PC-3 (cell line): Measurements from ENCODE around the gene CFAP410. TPM values are rescaled to one million over a fixed set of nuclear protein-coding genes. Genes with fewer than 3 reads are reported as not detected.

Experiments used
- ATAC-seq: fragments of 200-7000 bp; cut with Tn5 transposase; 2 replicates; pipeline ENCODE4 v1.9.1; 2020; ENCODE audit warnings: mild to moderate bottlenecking, moderate library complexity
- BruUV-seq: library from RNA; stranded (reverse); fragments of 400-500 nt; replicated peaks from 2 replicates; lab custom pipeline; 2021; lab: Mats Ljungman, UMichigan
- CTCF ChIA-PET: fragments of 300-600 bp; sonication (Branson Sonifier 250); formaldehyde crosslinking; loops from one replicate; lab custom pipeline; 2022; ENCODE audit warnings: antibody characterized with exemption; lab: Charles Lee
- POLR2A ChIA-PET: fragments of 300-600 bp; sonication (Branson Sonifier 250); formaldehyde crosslinking; loops from one replicate; lab custom pipeline; 2022; ENCODE audit warnings: antibody characterized with exemption; ENCODE audit not compliant: unreplicated experiment; lab: Charles Lee
- DNase-seq: peaks from one replicate; pipeline ENCODE4 v3.0.0-alpha.2; 2015
- H2AFZ ChIP-seq: fragments of 300-600 bp; sonication (generic); 2 replicates; pipeline ENCODE4 v1.6.0; 2016; ENCODE audit warnings: antibody characterized with exemption, low read length
- H3F3A ChIP-seq: fragments of 300-600 bp; sonication (generic); one replicate; pipeline ENCODE4 v1.6.0; 2017; ENCODE audit warnings: antibody characterized with exemption, low read length, control low read depth, mild to moderate bottlenecking; ENCODE audit not compliant: unreplicated experiment
- H3K27ac ChIP-seq: fragments of 300-600 bp; sonication (generic); 2 replicates; pipeline ENCODE4 v1.5.1; 2016; ENCODE audit warnings: mild to moderate bottlenecking, low read length
- H3K27me3 ChIP-seq: fragments of 300-600 bp; sonication (generic); 2 replicates; pipeline ENCODE4 v1.6.1; 2016; ENCODE audit warnings: low read length, mixed read lengths
- H3K36me3 ChIP-seq: fragments of 300-600 bp; sonication (generic); 2 replicates; pipeline ENCODE4 v1.6.1; 2016; ENCODE audit warnings: low read depth, mixed run types, low read length, mixed read lengths
- H3K4me1 ChIP-seq: fragments of 300-600 bp; sonication (generic); 2 replicates; pipeline ENCODE4 v1.5.1; 2016; ENCODE audit warnings: low read length; ENCODE audit not compliant: insufficient read depth
- H3K4me2 ChIP-seq: fragments of 300-600 bp; sonication (generic); 2 replicates; pipeline ENCODE4 v1.6.0; 2016; ENCODE audit warnings: low read length
- H3K4me3 ChIP-seq: fragments of 300-600 bp; sonication (generic); 2 replicates; pipeline ENCODE4 v1.5.1; 2016; ENCODE audit warnings: mild to moderate bottlenecking, low read length, mixed read lengths
- H3K79me2 ChIP-seq: fragments of 300-600 bp; sonication (generic); 2 replicates; pipeline ENCODE4 v1.6.1; 2017; ENCODE audit warnings: low read length, mixed read lengths
- H3K9ac ChIP-seq: fragments of 300-600 bp; sonication (generic); 2 replicates; pipeline ENCODE4 v1.6.0; 2016; ENCODE audit warnings: mild to moderate bottlenecking, low read length
- H3K9me2 ChIP-seq: fragments of 300-600 bp; sonication (generic); replicated peaks from 2 replicates; pipeline ENCODE4 v1.6.1; 2016; ENCODE audit warnings: mixed run types, low read length, mixed read lengths
- H3K9me3 ChIP-seq: fragments of 300-600 bp; sonication (generic); 2 replicates; pipeline ENCODE4 v1.6.1; 2016; ENCODE audit warnings: low read length, mixed read lengths
- H4K20me1 ChIP-seq: fragments of 300-600 bp; sonication (generic); 2 replicates; pipeline ENCODE4 v1.6.1; 2016; ENCODE audit warnings: low read length, mixed read lengths
- CTCF ChIP-seq: fragments of 300-600 bp; sonication (generic); conservative IDR thresholded peaks from 2 replicates; pipeline ENCODE4 v1.5.1; 2017; ENCODE audit warnings: antibody characterized with exemption, low read depth, mild to moderate bottlenecking, low read length
- EZH2 ChIP-seq: fragments of 300-600 bp; sonication (generic); IDR thresholded peaks from one replicate; pipeline ENCODE4 v1.6.1; 2017; ENCODE audit warnings: antibody characterized with exemption, mild to moderate bottlenecking, low read length; ENCODE audit not compliant: unreplicated experiment
- EZH2phosphoT487 ChIP-seq: fragments of 300-600 bp; sonication (generic); IDR thresholded peaks from 2 replicates; pipeline ENCODE4 v1.6.1; 2018; ENCODE audit warnings: mild to moderate bottlenecking, antibody characterized with exemption, low read length, borderline replicate concordance
- intact Hi-C: fragments of 100-400 bp; cut with micrococcal nuclease; formaldehyde crosslinking; loops from 2 replicates; pipeline ENCODE4 v1.9.0; 2023
- total RNA-seq: library from RNA; depleted of rRNA; stranded (reverse); fragments of >200 nt; gene quantifications from 2 replicates; pipeline ENCODE4 v1.2.3, GENCODE V29; 2014

The CFAP410 gene
- total RNA-seq, 1 experiment from 2014 or later, result 18.4 TPM

- ChIA-PET CTCF (no interaction called here), POLR2A (no interaction called here)
- Histone ChIP-seq H2AFZ (no peak overlapping the region), H3K79me2 (no peaks in the 10 kb centered on the region), H3K4me3 (no peak overlapping the region), H3K9me2 (no peaks in the 10 kb centered on the region), H3K4me2 (no peak overlapping the region), H3K27me3 (no peaks in the 10 kb centered on the region), H3K4me1 (no peaks in the 10 kb centered on the region), H4K20me1 (no peaks in the 10 kb centered on the region), H3K9me3 (no peaks in the 10 kb centered on the region), H3K27ac (no peak overlapping the region), H3K9ac (no peak overlapping the region), H3K36me3 (peaks cover 11% of the 10 kb centered on the region), H3F3A (no peaks in the 10 kb centered on the region)
- intact Hi-C loops, result no loop called here
- no TSS peak for BruUV-seq
- ATAC-seq (no peak), DNase-seq (no peak)
- TF ChIP-seq EZH2 (no peak), EZH2phosphoT487 (no peak), CTCF (no peak)
Observed at GRCh38 chr21:44323591-44323990, 15.6 kb downstream of the CFAP410 start.

- intact Hi-C loops, result no loop called here
Observed at GRCh38 chr21:44322621-44323325, 16.4 kb downstream of the CFAP410 start.

More at GRCh38 chr21:44322621-44323325, 16.4 kb downstream of the CFAP410 start:
- Histone ChIP-seq H3K9ac (no peak overlapping the region), H3F3A (no peaks in the 10 kb centered on the region), H3K4me3 (no peak overlapping the region), H3K9me3 (no peaks in the 10 kb centered on the region), H3K27ac (no peak overlapping the region), H3K4me1 (no peaks in the 10 kb centered on the region), H4K20me1 (no peaks in the 10 kb centered on the region), H3K79me2 (no peaks in the 10 kb centered on the region), H3K27me3 (no peaks in the 10 kb centered on the region), H3K9me2 (no peaks in the 10 kb centered on the region), H2AFZ (no peak overlapping the region), H3K36me3 (peaks cover 11% of the 10 kb centered on the region), H3K4me2 (no peak overlapping the region)
- POLR2A ChIA-PET, result no interaction called here
- no peak for DNase-seq
- CTCF ChIA-PET, result no interaction called here
- TF ChIP-seq EZH2phosphoT487 (no peak), CTCF (no peak), EZH2 (no peak)
- BruUV-seq, result no TSS peak
- no peak for ATAC-seq
